GM13977 (cell line): ENCODE data around the gene SLC9B2.

Experiments used
- DNase-seq: peaks from one replicate; pipeline ENCODE4 v3.0.0; 2012; ENCODE audit warnings: low spot score
- in situ Hi-C: fragments of 300-500 bp; cut with MboI; formaldehyde crosslinking; loops from one replicate; pipeline ENCODE4 v1.12.0; 2022; ENCODE audit warnings: low sequenced_read_pairs, low pct_unique_long_range_greater_than_20kb, mixed read lengths, inconsistent platforms; ENCODE audit not compliant: unreplicated experiment
- TF ChIP-seq, protein P1 (sequence below): IDR thresholded peaks from 2 replicates; pipeline ENCODE4 v1.5.1; 2012; ENCODE audit warnings: mild to moderate bottlenecking, control low read depth; ENCODE audit not compliant: insufficient read depth; ENCODE audit errors: extremely low read depth, missing control alignments

The SLC9B2 gene

DNA sequence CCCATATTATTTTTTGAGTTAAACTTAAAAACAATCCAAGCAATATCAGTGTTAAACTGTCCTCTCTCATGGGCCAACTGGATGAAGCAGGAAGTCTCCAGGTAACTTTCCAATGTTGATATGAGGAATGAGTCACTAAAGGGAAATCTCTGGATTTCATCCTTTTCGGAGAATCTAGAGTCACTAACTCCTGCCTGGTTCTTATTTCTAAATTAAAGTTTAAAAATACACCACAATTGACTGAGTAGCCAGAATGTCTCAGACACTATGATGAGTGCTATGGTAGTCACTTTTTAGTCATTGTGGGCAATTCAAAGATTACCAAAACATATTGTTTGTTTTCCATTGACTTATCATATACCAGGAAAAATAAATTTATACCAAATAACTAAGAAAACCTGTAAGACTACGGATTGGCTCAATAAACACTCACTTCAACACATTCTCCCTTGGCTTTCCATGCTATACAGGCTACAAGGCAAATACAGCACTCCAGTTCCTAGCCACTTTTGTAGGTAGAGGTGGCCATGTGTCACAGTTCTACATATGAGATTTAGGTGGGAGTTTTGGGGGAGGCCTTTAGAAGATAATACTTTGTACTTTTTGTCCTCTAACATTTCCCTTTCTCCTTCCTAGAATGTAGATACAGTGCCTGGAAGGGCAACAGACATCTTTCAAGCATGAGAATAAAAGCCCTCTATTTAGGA lies 8.6 kb downstream of the SLC9B2 start:
- TF ChIP-seq, protein P1, sequence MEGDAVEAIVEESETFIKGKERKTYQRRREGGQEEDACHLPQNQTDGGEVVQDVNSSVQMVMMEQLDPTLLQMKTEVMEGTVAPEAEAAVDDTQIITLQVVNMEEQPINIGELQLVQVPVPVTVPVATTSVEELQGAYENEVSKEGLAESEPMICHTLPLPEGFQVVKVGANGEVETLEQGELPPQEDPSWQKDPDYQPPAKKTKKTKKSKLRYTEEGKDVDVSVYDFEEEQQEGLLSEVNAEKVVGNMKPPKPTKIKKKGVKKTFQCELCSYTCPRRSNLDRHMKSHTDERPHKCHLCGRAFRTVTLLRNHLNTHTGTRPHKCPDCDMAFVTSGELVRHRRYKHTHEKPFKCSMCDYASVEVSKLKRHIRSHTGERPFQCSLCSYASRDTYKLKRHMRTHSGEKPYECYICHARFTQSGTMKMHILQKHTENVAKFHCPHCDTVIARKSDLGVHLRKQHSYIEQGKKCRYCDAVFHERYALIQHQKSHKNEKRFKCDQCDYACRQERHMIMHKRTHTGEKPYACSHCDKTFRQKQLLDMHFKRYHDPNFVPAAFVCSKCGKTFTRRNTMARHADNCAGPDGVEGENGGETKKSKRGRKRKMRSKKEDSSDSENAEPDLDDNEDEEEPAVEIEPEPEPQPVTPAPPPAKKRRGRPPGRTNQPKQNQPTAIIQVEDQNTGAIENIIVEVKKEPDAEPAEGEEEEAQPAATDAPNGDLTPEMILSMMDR, result no peak
- DNase-seq, result no peak

DNA sequence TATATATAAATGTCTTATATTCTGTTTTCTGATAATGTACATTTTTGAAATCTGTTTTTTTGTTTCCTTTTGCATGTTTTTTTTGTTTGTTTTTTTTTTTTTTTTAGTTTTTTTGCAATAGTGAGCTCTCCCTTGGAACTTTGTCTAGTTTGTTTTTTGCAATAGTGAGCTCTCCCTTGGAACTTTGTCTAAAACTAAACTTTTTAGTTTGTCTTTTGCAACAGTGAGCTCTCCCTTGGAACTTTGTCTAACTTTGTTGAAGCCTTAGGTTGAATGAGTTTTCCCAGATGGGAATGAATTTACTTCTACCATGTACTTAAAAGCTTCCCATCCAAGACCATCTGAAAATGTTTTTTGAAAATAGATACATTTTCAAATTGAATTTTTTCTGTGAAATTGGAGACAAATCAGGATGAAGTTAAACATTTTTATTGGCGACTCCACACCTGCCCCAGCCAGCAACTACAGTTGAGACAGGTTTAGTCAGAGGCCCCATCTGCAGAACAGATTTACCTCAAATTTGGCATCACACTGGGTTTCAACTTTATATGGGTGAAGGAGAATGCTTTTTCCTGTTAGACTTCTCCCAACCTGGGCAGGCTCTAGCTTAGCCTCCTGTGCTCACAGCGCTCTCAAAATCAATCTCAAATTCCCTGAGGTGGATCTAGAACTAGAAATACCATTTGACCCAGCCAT lies 16.0 kb downstream of the SLC9B2 start:
- TF ChIP-seq, protein P1, result no peak
- DNase-seq, result no peak
- in situ Hi-C loops, result no loop called here

More for the DNA sequence above, 8.6 kb downstream of the SLC9B2 start:
- in situ Hi-C loops, result no loop called here

DNA sequence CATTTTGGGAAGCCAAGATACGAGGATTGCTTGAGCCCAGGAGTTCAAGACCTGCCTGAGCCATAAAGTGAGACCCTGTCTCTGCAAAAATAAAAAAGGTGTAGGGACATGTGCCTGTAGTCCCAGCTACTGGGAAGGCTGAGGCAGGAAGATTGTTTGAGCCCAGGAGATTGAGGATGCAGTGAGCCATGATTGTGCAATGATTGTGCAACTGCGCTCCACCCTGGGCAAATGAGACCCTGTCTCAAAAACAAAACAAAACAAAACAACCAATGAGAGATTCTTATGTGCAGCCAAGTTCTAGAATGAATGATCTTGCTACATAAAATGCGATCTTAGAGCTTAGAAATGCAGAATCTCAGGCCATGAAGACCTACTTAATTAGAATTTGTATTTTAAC lies 22.5 kb downstream of the SLC9B2 start:
- no peak for DNase-seq
- in situ Hi-C loops, result no loop called here
- TF ChIP-seq, protein P1, result no peak

DNA sequence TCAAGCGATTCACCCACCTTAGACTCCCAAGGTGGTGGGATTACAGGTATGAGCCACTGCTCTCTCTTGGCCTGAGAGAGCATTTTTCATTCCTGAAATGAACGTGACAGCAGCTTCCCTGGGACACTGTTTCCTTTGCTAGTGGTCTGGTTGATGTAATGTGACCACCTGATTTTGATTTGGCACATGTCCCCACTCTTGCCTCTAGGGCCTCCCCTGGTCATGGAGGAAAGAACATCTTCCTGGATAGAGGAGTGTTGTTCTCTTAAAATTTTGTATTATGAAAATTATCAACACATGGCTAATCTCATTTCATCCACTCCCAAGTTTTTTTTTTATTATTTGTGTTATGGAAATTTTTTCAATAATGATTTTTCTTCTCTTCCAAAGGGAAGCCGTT lies 23.8 kb downstream of the SLC9B2 start:
- in situ Hi-C loops, result no loop called here

DNA sequence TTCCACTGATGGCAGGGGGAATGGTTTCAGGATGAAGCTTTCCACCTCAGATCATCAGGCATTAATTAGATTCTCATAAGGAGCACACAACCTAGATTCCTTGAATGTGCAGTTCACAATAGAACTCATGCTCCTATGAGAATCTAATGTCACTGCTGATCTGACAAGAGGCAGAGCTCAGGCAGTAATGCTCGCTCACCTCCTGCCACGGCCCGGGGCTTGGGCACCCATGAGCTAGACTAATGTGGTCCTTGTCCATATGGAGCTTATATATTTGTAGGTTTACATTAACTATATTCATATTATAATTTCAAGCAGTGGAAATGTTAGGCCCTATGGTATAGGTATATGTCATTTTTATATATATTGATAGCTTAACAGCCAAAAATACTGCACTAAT lies 24.4 kb downstream of the SLC9B2 start:
- TF ChIP-seq, protein P1, result no peak
- in situ Hi-C loops, result no loop called here
- no peak for DNase-seq

More for the DNA sequence above, 23.8 kb downstream of the SLC9B2 start:
- TF ChIP-seq, protein P1, result no peak
- DNase-seq, result no peak

DNA sequence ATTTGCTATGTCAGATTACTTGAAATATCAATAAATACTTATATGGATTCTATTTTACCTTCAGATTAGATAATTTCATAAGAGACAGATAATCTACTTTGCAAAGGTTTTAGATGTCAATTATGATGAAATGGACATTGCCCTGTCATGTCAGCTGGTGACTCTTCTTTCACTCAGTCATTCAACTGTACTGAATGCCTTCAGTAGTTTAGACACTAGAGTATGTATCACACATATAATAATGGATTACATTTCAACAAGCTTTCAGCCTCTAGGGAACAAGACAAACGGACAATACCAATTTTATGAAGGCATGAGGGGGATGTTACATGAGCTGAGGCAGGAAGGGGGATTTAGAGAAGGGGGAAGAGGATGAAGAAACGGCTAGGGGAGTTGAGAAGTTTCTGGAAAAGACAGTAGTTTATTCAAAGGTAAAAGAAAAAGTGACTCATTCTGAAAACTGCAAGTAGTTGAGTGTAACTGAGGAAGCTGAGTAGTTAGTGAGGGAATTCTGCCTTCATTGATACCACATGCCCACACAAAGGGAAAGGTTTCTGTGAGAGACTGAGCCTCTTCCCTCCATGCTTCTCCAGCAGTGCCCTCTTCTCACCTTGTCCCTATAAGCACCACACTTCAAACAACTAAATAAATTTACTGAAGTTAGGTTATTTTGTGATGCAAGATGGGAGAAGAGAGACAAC lies 25.7 kb downstream of the SLC9B2 start:
- in situ Hi-C loops, result no loop called here

More for the DNA sequence above, 25.7 kb downstream of the SLC9B2 start:
- TF ChIP-seq, protein P1, result no peak
- DNase-seq, result no peak
